NCI-H1048 (cell line): ENCODE results near the gene SMO.

ENCODE experiments used
- DNase-seq: peaks from one replicate; lab custom pipeline; 2025; lab: John Stamatoyannopoulos, UW

Gene SMO

DNA sequence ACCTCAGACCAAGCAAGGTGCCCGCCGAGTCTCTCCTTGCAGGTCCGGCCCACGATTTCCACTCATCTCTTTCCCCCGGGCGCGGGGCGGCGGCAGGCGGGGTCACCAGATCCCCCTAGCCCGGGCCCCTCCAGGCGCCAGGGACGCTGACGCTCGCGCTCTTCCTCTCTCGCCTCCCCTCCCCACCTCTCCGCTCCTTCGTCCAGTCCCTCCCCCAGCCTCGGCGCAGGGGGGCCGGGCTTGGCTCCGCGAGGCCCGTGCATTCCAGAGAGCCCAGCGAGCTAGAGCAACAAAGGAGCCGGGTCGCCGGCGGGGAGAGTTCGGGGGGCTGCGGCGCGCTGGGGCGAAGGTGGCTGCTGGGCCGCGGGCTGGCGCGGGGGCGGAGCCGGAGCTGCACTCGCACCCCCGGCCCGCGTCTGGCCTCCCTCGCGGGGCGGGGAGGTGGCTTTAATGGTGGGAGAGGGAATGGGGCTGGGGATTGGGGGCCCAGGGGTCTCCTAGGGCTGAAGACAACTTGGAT, at the start of gene SMO:
TSS of gene SMO (plus strand) at position 262 of the 520 bp plus-strand sequence. CDS start 519 bp downstream, outside the sequence.
- no peak for DNase-seq

DNA sequence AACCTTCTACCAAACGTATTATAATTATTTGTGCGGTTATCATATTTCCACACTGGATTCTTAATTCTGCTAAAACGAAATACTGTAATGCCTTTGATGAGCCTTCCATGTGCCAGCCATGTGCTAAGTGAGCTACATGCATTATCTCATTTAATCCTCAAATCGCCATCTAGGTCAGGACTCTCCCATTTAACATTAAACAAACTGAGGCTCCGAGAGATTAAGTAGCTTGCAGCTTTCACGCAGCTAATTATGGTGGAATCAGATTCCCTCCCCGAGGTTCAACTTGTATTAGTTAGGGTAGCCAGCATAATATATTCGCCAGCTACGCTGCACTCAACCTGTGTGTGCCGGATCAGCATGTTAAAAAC, 44.7 kb upstream of the SMO start:
- DNase-seq = no peak

DNA sequence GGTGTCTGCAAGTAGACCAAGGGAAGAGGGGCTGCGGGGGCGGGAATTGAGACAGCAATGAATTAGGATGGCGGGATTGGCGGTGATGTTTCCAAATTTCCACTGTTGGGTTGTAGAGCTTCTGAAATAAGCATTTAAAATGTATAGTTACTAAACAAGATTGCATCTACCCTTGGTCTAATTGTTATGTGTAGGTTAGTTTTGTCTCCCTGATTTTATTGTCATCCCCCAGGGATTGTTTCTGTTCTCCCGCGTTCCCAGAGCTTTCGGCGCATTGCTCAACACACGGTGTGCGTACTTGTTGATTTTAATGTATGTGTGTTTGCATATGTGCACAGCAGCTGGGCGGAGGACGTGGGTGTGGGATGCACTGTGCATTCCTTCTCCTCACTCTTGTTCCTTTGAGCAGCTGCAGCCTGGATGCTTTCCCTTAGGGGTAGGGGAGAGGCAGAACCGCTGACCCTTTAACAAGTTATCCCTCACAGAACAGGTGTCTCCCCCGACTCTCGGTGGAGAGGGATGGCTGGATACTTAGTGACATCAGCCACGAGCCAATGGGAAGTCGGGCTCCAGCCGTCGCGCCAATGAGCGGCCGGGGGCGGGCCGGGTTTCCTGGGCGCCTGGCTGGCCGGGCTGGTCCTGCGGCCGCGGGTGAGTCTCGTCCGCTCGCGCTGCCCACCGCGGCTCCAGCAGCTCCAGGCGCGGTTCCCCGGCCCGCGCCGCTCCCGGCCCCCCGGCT, 44.2 kb upstream of the SMO start, which contains the start of gene TSPAN33:
TSS of gene TSPAN33 (plus strand) at position 613 of the 739 bp plus-strand sequence. CDS start 274 bp downstream, outside the sequence.
- DNase-seq = peak; percentile 22

DNA sequence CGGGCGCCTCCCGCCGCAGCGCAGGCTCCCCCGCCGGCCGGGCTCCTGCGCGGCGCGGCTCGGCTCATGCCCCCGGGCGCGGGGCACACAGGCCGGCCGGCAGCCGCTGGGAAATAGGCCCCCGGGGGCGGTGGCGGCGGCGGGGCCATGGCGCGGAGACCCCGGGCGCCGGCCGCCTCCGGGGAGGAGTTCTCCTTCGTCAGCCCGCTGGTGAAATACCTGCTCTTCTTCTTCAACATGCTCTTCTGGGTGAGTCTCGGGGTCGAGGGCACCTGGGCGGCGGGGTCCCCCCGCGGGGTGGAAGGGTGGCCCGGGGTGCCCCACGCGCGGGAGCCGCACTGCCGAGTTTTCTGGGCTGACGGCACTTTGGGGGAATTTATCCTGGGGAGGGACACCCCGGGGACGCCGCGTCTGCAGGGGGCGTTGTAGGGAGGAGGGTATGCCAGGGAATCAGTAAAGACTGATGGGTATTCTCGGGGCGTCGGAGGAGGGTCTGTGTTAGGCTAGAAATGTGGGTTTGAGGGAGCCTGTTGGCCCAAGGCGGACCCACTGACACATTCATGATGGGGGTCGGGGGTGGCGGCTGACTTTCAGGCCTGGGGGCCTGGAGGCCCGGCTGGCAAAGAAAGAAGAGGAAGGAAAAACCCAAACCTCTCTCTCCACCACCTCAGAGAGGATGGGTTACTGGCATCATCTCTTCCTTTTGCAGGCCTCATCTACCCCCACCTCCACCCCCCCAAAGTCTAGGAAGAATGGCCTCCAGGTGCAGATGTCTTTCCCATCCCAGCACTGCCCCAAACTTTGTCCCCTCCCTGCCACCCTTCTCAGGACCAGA, 43.4 kb upstream of the SMO start:
- no peak for DNase-seq

- DNase-seq = no peak
Observed at GRCh38 chr7:129146237-129146979, 42.0 kb upstream of the SMO start.

DNA sequence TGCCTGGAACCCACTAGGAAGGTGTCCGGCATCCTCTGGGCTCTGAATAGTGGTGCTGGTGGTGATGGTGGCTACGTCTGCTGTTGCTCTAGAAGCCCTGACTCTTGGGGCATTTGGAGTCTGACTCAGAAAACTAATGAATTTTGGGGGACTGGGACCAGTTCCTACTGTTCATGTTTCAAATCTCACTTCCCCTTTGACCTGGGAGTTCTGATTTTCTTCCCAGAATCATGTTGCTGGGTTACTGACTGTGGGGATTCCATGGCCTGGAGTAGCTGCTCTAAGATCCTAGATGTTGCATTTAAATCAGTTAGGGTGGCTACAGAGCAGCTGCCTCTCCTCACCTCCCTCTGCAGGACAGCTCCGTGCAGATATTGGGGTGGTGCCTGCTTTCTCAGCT, 40.7 kb upstream of the SMO start:
- DNase-seq = no peak

GRCh38 chr7:129149511-129149910, 38.9 kb upstream of the SMO start:
- DNase-seq = no peak

DNA sequence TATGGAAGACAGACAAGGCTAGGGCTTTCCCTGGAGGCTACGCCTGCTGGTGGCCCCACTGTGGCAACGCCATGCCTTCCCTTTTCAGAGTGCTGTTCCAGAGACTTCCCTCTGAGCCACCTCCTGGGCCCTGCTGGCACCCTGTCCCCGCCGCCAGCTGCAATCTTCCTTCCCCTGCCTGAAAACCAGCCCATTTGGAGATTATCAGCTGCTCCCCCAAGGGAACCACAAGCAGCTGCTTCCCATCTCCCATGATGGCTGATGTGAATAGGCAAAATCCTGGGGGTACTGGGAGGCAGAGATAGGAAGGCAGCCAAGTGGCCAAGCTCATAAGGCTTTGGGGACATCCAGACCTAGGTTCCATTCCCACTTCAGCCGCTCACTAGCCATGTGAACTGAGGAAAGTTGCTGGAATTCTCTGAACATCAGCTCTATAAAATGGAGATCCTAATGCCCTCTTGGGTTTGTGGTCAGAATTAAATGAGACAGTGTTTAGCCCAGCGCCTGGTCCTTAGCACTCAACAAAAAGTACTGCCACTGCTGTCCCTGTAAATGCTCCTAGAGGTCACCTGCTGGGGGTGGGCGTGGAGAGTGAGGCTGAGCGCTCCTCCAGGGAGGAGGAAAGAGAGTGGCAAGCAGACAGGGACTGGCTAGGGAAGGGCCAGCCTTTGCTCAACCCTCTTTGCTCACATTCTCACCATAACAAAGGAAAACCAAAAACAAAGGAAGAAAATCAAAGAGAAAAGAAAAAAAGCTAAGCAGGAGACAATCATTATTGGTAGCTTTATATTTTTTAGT, 38.0 kb upstream of the SMO start:
- no peak for DNase-seq

DNA sequence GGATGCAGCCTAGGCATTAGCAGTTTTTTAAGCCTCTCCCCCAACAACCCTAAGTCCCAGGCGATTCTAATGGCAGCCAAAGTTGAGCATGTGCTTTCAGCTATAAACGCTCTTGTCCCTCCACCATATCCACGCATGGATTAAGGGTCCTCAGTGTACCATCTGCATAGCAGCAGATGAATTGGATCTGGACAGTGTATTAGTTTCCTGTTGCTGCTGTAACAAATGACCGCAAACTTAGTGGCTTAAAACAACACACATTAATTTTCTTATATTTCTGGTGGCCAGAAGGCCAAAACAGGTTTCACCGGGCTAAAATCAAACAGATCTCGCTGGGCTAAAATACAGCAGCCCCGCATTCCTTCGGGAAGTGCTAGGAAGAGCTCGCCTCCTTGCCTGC, 30.8 kb upstream of the SMO start:
- DNase-seq = no peak

- DNase-seq = no peak
Observed at GRCh38 chr7:129159539-129159938, 28.9 kb upstream of the SMO start.

GRCh38 chr7:129160161-129160905, 28.1 kb upstream of the SMO start:
- DNase-seq = no peak

DNA sequence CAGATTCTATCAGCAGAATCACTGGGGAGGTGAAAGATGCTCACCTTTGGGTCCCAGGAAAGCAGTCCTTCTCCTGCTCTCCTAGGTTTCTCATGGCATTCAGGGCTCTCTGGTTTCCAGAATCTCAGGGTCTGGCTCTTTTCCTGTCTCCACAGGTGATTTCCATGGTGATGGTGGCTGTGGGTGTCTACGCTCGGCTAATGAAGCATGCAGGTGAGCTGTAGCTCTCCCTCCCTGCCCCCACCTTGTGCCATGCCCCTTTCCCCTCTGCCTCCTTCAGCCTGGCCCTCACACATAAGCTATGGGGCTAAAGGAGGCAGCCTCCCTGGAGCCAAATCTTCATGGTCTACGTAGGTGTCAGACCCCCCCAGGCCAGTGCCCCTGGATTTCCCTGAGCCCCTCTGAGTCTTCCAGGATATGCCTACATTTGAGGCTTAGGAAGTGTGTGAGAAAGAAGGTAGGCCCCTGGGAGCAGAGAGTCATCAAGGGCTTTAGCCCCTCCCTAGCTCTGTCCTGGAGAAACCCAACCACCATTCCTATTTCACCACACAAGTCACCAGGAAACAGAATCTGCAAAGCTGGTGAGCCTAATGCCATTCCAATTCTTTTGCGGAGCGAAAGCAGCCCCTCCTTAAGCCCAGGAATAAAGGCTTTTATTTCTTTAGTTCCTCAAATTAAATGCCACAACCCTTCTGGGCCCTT, 26.8 kb upstream of the SMO start:
- DNase-seq = no peak

- no peak for DNase-seq
Observed at GRCh38 chr7:129162732-129163131, 25.7 kb upstream of the SMO start.

DNA sequence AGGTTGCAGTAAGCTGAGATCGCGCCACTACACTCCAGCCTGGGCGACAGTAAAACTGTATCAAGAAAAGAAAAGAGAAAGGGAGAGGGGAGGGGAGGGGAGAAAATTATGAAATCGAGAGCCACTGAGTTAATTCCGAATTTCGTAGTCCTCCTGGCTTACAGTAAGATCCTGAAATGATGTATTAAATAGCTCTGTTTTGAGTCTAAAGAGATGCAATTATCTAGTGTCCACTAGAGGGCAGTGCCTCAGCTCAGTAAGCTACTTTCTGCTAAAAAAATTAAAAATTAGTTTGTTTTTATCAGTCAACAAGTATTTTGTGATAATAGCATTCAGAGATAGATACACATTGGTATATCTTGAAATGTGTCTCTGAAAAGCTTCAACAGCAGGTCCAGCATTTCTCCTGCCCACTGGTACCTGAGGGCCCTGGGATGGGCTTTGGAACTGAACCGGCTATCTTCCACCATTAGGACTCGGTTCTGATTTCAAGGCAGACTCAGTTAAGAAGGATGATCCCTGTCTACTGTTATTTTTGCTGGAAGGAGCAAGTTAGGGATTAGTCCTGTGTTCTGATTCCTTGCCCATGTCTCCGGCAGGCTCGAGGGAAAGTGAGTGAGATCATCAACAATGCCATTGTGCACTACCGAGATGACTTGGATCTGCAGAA, 24.4 kb upstream of the SMO start:
- DNase-seq = no peak

DNA sequence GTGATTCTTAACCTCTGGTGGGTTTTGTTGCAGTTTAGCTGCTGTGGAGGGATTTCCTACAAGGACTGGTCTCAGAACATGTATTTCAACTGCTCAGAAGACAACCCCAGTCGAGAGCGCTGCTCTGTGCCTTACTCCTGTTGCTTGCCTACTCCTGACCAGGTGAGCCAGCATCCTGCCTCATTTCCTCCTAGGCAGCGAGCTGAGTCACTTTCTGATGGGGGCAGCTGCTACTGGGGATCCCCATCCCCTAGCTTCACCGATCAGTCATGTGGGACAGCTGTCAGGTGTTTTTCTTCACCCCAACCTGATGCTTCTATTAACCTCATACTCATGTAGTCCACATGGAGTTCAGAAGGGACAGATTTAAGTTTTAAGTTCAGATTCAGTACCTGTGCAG, 21.7 kb upstream of the SMO start:
- no peak for DNase-seq

GRCh38 chr7:129167817-129168216, 20.6 kb upstream of the SMO start:
- DNase-seq = no peak

DNA sequence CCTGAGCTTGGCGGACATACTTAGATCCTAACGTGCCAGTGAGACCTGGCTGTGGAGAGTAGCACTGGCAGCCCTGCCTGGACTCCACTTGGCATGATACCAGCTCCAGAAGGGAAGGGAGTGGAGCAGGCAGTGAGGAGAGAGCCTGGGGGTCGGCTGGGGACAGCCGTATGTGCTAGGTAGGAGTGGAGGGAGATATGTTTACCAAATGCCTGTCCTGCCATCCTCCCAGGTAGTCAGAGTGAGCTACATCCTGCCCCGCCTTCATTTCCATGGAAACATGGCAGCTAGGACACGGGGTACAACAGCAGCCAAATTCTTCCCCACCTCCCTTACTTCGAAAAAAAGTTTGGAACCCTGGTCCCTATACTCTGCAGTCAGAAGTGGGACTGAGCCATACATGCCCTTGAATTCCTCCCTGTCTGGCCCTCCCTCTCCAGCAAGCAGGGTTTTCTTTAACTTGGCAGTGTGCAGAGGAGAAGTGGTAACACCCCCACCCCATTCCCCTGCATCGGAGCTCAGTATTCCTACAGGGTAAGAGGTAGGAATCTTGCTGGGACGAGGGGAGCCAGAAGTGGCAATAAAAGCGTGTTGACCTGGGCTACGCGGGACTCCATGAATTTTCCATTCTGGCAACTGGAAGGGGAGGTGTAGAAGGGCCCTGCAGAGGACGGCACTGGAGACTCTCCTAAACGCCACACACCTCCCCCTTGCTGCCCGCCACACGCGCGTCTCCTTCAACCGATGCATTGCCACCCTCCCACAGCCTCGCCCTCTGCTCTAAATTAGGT, 20.0 kb upstream of the SMO start:
- no peak for DNase-seq

DNA sequence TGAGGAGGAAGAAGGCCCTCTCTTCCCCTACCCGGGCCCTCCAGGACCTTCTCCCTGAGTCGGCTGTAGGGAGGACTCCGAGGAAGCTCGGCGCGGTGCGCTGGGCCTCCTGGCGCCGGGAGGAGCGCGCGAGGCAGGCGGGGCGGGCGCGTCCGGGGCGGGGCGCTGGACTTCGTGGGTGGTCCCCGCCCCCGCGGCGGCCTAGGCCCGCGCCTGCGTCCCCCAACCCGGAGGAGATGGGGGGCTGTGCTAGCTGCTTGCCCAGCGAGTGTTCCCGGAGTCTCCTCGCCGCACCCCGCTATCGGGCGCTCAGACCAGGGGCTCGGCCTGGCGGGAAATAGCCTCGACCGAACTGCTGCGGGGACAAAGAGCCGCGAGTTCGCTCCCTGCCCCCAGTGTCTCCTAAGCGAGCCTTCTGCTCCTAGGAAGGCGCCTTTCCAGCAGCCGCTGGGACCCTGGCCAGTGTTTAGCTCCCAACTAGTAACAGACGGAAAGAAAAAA, 19.2 kb upstream of the SMO start:
- no peak for DNase-seq
